ENCODE results near the gene SLC9A5. TPM values are rescaled to one million over a fixed set of nuclear protein-coding genes. Genes with fewer than 3 reads are reported as not detected.

The SLC9A5 gene
- total and polyA plus RNA-seq, 4 donors: 1.4 to 9.1 (median 3.9) TPM

DNA sequence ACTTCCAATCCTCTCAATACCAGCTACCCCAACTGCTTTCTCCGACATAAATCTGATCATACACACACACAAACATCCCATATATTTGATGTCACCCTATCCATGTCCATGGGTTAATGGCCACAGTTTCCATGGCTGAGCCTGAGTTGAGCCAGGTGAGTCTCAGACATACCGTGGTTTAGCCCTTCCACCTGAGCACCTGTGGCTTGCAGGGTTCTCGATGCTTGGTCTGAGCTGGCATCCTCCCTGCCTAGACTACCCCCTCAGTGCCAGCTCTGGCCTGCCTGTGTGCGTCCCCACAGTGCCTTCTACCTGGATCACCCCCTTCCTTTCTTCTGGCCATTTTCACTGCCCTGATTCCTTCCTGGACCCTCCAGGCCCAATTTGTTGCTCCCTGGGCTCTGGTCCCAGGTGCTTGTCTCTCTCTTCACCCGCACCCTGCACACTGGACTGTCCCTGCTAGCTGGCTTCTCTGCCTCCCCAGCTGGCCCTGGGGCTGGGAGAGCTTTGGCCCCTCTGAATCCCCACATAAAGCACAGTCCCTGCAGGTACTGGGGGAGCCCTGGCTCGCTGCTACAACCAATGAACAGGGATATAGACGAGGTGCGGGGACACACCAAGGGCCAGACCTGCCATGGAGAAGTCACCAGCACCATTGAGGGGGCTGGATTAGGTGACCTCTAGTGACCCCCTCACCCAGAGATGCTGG is 42.5 kb upstream of the SLC9A5 start:
- H3K36me3 ChIP-seq (ENCODE audit: control insufficient read depth, insufficient read depth, low read length): peaks cover 93% of the 10 kb centered on the region
- H3K4me1 ChIP-seq (ENCODE audit: control insufficient read depth, insufficient read depth, low read length): no peaks in the 10 kb centered on the region
- H3K27ac ChIP-seq (ENCODE audit: low read depth, low read length): no peak overlapping the region
- H3K27me3 ChIP-seq (ENCODE audit: control insufficient read depth, insufficient read depth, low read length): no peaks in the 10 kb centered on the region
- H3K9me3 ChIP-seq (ENCODE audit: control insufficient read depth, insufficient read depth, low read length): no peaks in the 10 kb centered on the region
- WGBS (ENCODE audit: insufficient coverage): 91% methylated on average over 8 of the region's 8 CpGs
- no peak for DNase-seq (ENCODE audit: low read depth in 4 of 6, low spot score in 6 of 6)
- H3K4me3 ChIP-seq (ENCODE audit: low read depth, low read length): no peak overlapping the region

- Histone ChIP-seq H3K36me3 (ENCODE audit: control insufficient read depth, insufficient read depth, low read length) (peaks cover 87% of the 10 kb centered on the region), H3K4me3 (ENCODE audit: low read depth, low read length) (no peak overlapping the region), H3K27ac (ENCODE audit: low read depth, low read length) (no peak overlapping the region), H3K4me1 (ENCODE audit: control insufficient read depth, insufficient read depth, low read length) (no peaks in the 10 kb centered on the region), H3K9me3 (ENCODE audit: control insufficient read depth, insufficient read depth, low read length) (no peaks in the 10 kb centered on the region), H3K27me3 (ENCODE audit: control insufficient read depth, insufficient read depth, low read length) (no peaks in the 10 kb centered on the region)
- 86% methylated on average over 3 of the region's 3 CpGs for WGBS (ENCODE audit: insufficient coverage)
- no peak for DNase-seq (ENCODE audit: low read depth in 4 of 6, low spot score in 6 of 6)
Measured at GRCh38 chr16:67206838-67207248, 41.9 kb upstream of the SLC9A5 start.

DNA sequence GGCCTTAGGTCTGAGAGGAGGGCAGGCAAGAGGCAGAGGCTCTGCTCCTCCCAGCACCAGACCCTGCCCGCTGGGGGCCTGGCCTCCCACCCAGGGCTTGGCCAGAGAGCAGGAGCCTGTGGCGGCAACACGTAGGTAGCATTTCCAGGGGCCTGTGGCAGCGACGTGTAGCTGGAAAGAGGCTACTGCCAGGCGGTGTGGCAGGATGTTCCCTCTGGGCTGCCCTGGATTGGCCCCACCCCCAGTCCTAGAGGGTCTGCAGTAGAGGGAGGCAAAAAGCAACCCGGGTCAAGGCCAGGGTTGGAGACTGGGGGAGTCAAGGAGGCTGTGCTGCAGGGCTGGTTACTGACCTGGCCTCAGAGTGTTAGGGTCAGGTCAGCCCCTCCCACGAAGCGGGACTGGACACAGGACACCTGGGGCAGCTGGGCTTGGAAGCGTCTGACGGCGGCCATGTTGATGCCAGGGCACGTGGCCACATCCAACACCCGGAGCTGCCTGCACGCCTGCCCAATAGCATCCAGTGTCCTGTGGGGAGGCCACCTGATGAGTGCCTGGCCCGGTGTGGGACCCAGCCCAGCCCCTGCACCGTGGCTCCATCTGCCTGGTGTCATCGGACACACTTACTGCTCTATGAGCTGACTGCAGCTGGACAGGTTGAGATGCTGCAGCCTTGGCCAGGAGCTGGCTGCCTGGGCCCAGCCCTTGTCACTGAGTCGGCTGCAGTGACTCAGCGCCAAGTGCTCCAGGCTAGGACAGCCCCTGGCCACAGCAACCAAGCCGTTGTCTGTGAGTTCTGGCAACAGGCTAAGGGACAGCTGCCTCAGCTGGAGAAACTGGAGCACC is 41.3 kb upstream of the SLC9A5 start:
- DNase-seq (ENCODE audit: low read depth in 4 of 6, low spot score in 6 of 6): no peak
- Histone ChIP-seq H3K27me3 (ENCODE audit: control insufficient read depth, insufficient read depth, low read length) (no peaks in the 10 kb centered on the region), H3K4me3 (ENCODE audit: low read depth, low read length) (no peak overlapping the region), H3K36me3 (ENCODE audit: control insufficient read depth, insufficient read depth, low read length) (peaks cover 84% of the 10 kb centered on the region), H3K27ac (ENCODE audit: low read depth, low read length) (no peak overlapping the region), H3K4me1 (ENCODE audit: control insufficient read depth, insufficient read depth, low read length) (no peaks in the 10 kb centered on the region), H3K9me3 (ENCODE audit: control insufficient read depth, insufficient read depth, low read length) (no peaks in the 10 kb centered on the region)
- 78% methylated on average over 20 of the region's 21 CpGs for WGBS (ENCODE audit: insufficient coverage)

- H3K27me3 ChIP-seq (ENCODE audit: control insufficient read depth, insufficient read depth, low read length): no peaks in the 10 kb centered on the region
- H3K4me1 ChIP-seq (ENCODE audit: control insufficient read depth, insufficient read depth, low read length): no peaks in the 10 kb centered on the region
- 94% methylated on average over 8 of the region's 11 CpGs for WGBS (ENCODE audit: insufficient coverage)
Measured at GRCh38 chr16:67208154-67208896, 40.5 kb upstream of the SLC9A5 start.

DNA sequence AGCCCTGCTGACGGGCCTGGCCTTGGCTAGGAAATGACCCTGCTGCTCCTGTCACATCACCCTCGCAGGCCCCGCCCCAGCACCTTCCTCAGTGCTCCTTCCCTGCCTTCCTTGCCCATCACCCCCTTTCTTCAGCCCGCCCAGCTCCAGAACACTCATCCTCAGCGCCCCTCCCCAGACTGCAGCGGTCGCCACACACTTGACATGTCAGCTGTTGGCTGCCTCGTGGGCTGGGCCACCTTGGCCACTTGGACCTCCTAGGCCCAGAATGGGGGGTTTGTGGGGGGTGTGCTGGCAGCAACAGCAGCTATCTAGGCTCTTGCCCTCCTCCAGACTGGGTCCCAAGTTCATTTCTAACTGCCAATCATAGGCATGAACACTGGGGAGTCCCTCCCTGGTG is 39.2 kb upstream of the SLC9A5 start:
- Histone ChIP-seq H3K36me3 (ENCODE audit: control insufficient read depth, insufficient read depth, low read length) (peaks cover 75% of the 10 kb centered on the region), H3K27me3 (ENCODE audit: control insufficient read depth, insufficient read depth, low read length) (no peaks in the 10 kb centered on the region), H3K4me1 (ENCODE audit: control insufficient read depth, insufficient read depth, low read length) (no peaks in the 10 kb centered on the region), H3K4me3 (ENCODE audit: low read depth, low read length) (no peak overlapping the region), H3K9me3 (ENCODE audit: control insufficient read depth, insufficient read depth, low read length) (no peaks in the 10 kb centered on the region), H3K27ac (ENCODE audit: low read depth, low read length) (no peak overlapping the region)
- no peak for DNase-seq (ENCODE audit: low read depth in 4 of 6, low spot score in 6 of 6)
- WGBS (ENCODE audit: insufficient coverage): 72% methylated on average over 6 of the region's 8 CpGs

More at GRCh38 chr16:67208154-67208896, 40.5 kb upstream of the SLC9A5 start:
- H3K36me3 ChIP-seq (ENCODE audit: control insufficient read depth, insufficient read depth, low read length): peaks cover 80% of the 10 kb centered on the region
- H3K4me3 ChIP-seq (ENCODE audit: low read depth, low read length): no peak overlapping the region
- no peaks in the 10 kb centered on the region for H3K9me3 ChIP-seq (ENCODE audit: control insufficient read depth, insufficient read depth, low read length)
- no peak overlapping the region for H3K27ac ChIP-seq (ENCODE audit: low read depth, low read length)
- no peak for DNase-seq (ENCODE audit: low read depth in 4 of 6, low spot score in 6 of 6)

DNA sequence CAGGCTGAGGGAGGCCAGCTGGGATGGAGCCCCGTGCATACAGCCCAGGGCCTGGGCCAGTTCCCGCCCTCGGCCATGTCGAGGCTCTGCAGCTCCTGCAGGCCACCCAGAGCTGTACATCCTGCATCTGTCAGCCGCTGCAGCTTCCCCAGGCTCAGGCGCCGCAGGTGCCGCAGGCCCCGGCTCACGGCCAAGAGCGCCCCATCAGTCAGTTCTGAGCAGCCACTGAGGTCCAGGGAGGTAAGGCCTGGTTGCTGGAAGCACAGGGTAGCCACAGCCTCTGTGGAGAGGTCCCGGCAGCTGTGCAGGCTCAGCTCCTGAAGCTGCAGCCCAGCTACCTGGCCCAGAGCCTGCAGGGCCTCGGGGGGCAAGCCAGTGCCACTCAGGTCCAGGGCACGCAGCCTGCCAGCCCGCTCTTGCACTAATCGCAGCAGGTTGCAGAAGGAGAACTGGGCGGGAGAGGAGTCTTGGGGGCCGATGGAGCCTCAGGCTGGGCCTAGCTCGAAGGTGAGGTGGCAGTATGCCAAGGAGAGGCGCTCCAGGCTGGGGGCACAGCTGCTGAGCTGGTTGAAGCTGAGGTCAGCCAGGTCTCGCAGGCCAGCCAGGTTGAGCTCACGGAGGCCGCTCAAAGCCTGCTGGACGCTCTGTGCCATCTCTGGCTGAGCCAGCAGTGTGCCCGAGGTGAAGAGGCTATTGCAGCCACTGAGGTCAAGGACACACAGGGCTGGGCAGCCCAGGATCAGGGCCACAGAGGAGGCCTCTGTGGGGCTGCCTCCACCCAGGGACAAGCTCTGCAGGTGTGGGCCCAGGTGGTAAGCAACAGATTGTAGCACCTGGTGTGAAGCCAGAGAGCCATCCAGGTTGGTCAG is 38.5 kb upstream of the SLC9A5 start:
- H3K27ac ChIP-seq (ENCODE audit: low read depth, low read length): no peak overlapping the region
- no peak overlapping the region for H3K4me3 ChIP-seq (ENCODE audit: low read depth, low read length)
- peaks cover 78% of the 10 kb centered on the region for H3K36me3 ChIP-seq (ENCODE audit: control insufficient read depth, insufficient read depth, low read length)
- 81% methylated on average over 25 of the region's 25 CpGs for WGBS (ENCODE audit: insufficient coverage)
- no peaks in the 10 kb centered on the region for H3K9me3 ChIP-seq (ENCODE audit: control insufficient read depth, insufficient read depth, low read length)
- H3K4me1 ChIP-seq (ENCODE audit: control insufficient read depth, insufficient read depth, low read length): no peaks in the 10 kb centered on the region
- H3K27me3 ChIP-seq (ENCODE audit: control insufficient read depth, insufficient read depth, low read length): no peaks in the 10 kb centered on the region
- no peak for DNase-seq (ENCODE audit: low read depth in 4 of 6, low spot score in 6 of 6)

- Histone ChIP-seq H3K36me3 (ENCODE audit: control insufficient read depth, insufficient read depth, low read length) (peaks cover 77% of the 10 kb centered on the region), H3K27ac (ENCODE audit: low read depth, low read length) (no peak overlapping the region), H3K9me3 (ENCODE audit: control insufficient read depth, insufficient read depth, low read length) (no peaks in the 10 kb centered on the region), H3K4me1 (ENCODE audit: control insufficient read depth, insufficient read depth, low read length) (no peaks in the 10 kb centered on the region), H3K27me3 (ENCODE audit: control insufficient read depth, insufficient read depth, low read length) (no peaks in the 10 kb centered on the region), H3K4me3 (ENCODE audit: low read depth, low read length) (no peak overlapping the region)
- WGBS (ENCODE audit: insufficient coverage): 81% methylated on average over 7 of the region's 7 CpGs
- no peak for DNase-seq (ENCODE audit: low read depth in 4 of 6, low spot score in 6 of 6)
Measured at GRCh38 chr16:67211674-67212073, 37.1 kb upstream of the SLC9A5 start.

DNA sequence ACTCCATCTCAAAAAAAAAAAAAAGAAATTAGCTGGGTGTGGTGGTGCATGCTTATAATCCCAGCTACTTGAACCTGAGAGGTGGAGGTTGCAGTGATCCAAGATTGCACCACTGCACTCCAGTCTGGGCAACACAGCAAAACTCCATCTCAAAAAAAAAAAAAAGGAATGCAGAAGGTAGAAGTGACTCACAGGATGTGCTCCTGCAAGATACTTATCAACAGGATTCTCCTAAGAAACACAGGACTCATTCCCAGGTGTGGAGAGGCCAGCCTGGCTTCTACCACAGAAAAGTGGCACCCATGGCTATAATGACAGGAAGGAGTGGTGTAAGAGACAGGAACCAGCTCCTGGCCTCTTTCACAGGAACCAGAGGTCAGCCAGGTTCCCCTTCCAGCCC is 36.0 kb upstream of the SLC9A5 start:
- Histone ChIP-seq H3K9me3 (ENCODE audit: control insufficient read depth, insufficient read depth, low read length) (no peaks in the 10 kb centered on the region), H3K36me3 (ENCODE audit: control insufficient read depth, insufficient read depth, low read length) (peaks cover 75% of the 10 kb centered on the region), H3K4me1 (ENCODE audit: control insufficient read depth, insufficient read depth, low read length) (no peaks in the 10 kb centered on the region), H3K4me3 (ENCODE audit: low read depth, low read length) (no peak overlapping the region), H3K27ac (ENCODE audit: low read depth, low read length) (no peak overlapping the region), H3K27me3 (ENCODE audit: control insufficient read depth, insufficient read depth, low read length) (no peaks in the 10 kb centered on the region)
- no peak for DNase-seq (ENCODE audit: low read depth in 4 of 6, low spot score in 6 of 6)
